Cerebellar nuclear complex (tissue), 1 donor: ENCODE data around the gene RHBDL3.

Experiments
- DNase-seq, 2 experiments: peaks; one replicate each; lab custom pipeline; 2025; lab: John Stamatoyannopoulos, UW

The RHBDL3 gene

DNA sequence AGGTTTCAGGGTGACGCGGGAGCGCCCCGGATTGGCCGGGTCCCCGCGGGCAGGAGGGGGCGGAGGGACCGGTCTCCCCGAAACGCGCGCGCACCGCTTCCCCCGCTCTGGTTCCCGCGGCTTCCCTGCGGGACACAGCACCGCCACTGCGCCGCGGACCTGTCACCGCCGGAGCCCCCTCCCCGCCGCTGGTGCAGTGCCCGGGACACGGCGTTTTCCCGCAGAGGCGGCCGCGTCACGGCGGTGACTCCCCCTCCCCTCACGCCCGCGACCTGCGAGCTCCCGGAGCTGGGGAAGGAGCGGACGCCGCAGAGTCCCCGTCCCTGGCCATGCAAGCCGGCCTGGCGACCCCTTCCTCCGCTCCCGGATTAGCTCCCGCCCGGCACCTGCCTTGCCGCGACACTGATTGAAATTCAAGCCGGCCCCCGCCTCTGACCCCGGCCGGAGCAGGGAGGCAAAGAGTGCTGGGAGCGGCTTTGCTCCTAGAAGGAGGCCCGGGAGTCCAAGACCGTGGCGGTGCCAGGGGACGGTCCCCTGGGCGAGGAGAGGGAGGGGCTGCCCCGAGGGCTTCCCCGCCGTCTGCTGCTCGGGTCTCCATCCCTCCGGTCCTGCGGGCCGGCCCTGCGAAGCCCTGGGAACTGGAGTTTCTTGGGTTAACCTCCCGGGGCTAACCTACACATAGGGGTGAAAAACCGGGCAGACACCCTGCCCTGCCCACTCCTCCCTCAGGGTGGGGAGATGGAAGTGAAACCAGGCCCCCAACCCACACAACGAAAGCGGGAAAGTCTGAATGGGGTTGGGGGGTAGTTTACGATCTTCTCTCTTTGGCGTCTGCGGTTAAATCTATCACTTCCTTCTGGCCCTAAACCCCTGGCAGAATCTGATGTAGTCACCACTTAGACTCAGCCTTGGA lies 1.0 kb downstream of the RHBDL3 start:
- no peak for DNase-seq

DNA sequence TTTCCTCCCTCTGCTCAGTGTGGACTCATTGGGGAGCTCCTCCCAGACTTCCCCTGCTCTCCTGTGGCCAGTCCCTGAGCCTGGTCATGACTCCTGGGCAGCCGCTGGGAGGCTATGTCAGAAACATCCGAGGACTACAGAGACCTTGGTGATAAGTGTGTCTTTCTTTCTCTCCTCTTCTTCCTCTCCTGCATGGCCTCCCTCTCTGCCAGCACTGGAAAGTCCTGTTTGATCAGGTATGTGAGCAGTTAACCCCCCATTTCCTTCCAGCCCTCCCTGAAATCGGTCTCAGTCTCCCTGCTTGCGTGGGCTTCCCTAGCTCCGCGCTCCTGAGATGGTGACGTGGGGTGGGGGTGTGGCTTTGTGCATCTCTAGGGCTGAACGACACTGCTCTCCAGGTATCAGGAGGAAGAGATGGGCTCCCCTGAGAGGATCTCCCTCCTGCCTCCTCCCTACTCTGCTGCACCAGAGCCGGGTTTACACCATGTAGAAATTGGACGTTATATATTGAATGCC lies 2.1 kb downstream of the RHBDL3 start:
- no peak for DNase-seq

DNA sequence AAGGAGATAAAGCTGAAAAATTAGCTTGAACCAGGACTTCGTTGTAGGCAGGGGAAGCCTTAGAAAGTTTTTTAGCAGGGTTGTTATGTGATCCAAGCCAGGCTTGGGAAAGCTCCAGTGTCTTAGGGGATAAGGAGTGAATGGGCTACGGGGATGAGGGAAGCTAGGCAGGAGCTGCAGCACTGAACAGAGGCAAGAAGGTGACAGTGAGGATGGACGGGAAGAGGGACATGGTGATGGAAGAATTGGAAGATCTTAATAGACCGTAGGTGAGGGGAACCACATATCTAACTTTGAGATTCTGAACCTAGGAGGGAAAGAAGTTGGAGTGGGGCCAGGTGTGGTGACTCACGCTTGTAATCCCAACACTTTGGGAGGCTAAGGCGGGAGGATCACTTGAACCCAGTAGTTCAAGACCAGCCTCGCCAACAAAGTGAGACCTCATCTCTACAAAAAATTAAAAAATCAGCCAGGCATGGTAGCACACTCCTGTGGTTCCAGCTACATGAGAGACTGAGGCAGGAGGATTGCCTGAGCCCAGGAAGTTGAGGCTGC lies 3.2 kb downstream of the RHBDL3 start:
- DNase-seq = no peak

DNA sequence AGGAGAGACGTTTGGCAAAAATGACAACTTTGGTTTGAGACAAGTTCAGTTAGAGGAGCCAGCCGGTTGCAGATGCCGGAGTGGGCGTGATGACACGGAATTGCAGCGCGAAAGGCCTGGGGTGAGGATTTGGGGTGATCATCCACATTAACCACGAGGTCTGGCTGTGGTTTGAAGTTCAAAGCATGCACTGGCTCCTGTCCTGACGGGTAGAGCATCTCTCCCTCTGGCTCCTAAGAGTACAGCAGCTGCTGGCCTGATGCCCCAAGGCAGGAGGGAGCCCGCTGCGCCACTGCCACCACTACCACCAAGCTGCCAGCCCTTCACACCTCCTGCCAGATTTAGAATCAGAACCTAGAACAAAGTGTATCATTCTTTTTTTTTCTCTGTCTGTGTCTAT lies 3.7 kb downstream of the RHBDL3 start:
- DNase-seq = peak; percentile 49 to 76

DNA sequence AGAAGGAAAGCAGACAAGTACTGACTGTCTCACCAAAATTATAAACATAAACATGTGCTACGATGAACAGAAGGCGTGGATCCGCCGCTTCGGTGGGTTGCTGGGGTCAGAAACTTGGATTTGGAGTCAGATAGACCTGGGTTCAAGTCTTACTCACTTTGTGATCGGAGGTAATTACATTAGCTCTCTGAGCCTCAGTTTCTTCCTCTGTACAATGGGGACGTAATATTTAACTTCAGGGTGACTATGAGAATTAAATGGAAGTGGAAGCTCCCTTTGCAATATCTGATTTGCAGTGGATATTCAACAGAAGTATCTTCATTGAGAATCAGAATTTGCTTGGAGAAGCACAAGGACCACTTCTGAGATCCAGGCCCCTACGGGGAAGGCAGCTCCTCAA lies 6.2 kb downstream of the RHBDL3 start:
- DNase-seq = no peak

DNA sequence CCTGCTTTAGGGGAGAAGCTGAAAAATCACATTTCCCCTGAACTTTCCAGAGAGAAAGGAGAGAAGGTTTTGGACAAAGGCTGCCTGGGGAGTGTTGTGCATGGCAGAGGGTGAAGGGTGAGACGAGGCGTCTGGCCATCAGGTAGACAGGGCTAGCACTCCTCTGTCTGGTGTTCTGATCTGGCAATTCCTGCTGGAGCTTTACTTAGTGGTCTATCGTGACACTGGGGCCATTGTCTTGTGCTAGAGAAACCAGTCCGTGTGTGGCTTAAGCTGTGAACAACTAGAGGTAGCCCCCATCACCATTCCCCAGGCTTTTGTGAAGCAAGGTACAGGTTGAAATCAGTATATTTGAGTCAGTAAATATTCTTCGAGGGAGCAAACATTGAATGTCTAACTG lies 8.5 kb downstream of the RHBDL3 start:
- DNase-seq = no peak

DNA sequence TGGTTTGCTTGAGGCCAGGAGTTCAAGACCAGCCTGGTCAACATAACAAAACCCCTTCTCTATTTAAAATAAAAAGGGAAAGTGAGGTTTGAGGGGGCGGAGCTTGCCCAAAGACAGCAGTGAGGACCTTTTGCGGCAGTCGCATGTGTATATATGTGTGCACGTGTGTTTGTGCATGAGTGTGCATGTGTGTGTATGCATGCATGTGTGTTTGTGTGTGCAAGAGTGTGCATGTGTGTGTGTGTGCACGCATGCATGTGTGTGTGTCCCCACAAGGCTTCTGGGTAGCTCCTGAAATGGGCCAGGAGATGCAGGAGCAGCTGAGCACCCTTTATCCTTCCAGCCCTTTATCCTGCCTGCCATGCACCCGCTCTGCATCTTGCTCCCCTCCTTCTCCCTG lies 9.0 kb downstream of the RHBDL3 start:
- DNase-seq = no peak

DNA sequence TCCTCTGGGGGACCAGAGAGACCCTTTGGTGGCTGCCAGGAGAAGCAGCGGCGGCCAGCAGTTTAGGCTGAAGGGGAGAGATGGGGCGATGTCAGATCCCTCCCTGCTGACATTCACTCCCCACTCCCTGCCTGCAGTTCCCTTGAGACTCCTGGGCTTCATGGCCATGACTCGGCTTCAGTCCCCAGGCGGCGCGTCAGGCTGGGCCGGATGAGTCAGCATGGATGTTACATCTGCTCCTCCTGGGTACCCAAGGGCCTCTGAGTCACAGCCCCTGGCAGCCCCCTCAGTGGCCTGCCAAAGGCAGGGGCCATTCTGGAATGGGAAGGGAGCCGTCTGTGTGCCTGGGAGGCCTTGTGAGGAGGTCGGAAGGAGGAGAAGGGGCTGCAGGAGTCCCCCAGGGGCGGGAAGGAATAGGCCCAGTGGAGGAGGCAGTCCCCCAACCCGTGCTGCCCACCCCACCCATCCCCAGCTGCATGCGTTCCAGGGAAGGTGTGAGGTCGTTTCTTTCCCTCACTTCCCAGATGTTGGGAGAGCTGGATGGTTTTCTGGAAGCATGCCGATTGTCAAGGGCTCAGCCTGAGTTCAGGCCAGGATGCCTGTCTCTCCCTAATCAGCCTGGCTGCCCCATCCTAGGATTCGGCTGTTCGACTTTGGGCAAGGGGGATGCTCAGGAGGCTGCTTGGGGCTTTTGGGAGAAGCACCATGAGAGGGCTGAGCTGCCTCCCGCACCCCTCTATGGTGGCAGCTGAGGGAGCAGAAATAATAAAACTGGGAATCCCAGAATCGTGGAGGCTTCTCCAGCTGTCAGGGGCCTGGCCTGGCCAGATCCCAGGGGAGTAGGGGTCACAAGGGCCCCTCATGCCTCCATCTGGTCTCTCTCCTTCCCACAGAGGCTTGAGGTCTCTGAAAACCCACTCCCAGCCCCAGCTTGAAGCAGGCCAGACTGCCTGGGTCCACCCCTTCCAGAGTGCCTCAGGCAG lies 9.7 kb downstream of the RHBDL3 start:
- DNase-seq = no peak

DNA sequence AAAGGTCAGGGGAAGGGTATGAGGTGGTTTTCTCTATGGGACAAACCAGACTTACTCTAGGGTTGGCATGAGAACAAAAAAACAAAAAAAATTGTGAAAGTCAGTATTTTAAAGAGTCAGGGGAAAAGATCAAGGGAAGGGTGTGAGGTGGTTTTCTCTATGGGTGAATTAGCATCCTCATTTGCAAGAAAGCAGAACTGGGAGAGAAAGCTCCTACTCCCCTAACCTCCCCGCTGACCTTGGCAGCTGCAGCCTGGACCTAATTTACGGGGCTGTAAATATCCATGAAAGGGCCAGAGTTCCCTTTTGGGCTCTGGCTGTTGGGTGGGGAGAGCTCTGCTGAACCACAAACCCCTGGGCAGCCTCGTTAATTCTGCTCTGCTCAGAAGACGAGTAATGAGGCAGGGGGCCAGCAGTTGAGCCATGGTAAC lies 10.6 kb downstream of the RHBDL3 start:
- no peak for DNase-seq

DNA sequence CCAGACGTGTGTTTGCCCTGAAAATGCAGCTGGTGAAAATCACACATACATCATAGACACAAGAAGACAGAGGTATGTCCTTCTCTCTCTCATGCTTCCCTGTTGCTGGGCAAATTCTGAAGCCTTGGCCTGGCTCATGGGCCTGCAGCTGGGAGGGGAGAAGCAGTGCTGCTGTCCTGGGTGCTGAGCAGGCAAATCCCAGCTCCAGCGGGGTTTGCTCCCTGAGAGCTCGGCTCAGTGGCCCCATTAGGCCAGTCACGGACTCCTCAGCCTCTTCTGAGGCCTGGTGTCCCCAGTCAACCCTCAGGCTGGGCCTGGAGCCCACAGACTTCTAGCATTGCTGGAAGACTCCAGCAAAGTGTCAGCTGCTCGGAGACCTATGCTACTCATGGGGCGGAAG lies 11.7 kb downstream of the RHBDL3 start:
- DNase-seq = no peak

DNA sequence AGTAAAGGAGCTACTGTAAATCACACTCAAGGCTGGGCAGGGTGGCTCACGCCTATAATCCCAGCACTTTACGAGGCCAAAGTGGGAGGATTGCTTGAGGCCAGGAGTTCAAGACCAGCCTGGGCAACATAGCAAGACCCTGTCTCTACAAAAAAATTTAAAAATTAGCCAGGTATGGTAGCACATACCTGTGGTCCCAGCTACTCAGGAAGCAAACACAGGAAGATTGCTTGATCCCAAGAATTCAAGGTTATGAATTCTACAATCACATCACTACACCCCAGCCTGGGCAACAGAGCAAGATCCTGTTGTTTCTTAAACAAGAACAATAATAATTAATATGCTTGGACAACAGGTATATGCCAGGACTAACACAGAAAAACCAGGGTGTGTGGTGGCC lies 13.2 kb downstream of the RHBDL3 start:
- DNase-seq = no peak

DNA sequence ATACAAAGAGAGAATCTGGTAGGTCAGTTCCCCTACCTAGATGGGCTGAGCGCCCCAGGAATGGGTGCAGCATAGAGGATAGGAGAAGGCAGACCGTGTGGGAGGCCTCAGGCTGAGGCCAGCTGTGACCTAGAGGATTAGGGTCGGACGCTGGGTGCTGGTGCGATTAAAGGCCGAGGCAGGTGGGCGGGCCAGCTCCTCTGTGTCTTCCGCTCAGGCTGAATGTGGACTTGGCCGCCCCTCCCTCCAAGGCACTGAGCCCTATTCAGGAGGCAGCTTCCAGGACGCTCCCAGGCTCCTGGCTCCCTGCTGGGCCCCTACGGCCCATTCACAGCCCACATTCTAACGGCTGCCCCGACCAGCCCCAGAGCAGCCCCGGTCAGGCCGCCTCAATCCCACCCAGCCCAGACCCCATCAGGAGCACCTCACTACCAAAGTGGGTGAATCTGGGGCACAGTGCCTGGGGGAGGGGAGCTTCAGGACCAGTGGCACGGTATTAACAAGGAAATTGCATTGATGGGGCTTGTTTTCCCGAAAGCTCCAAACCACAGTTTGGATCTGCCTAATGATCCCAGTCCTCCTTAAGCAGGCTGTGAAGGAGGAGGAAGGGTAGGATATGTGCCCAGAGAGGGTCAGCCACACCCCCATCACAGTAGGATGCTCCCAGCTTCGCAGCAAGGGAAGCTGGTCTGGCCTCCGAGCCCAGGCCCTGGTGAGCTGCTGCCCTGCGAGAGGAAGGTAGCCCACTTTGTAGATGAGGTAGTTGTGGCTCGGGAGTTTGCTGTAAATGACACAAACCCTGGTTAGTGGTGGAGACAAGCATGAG lies 14.5 kb downstream of the RHBDL3 start:
- DNase-seq = no peak

DNA sequence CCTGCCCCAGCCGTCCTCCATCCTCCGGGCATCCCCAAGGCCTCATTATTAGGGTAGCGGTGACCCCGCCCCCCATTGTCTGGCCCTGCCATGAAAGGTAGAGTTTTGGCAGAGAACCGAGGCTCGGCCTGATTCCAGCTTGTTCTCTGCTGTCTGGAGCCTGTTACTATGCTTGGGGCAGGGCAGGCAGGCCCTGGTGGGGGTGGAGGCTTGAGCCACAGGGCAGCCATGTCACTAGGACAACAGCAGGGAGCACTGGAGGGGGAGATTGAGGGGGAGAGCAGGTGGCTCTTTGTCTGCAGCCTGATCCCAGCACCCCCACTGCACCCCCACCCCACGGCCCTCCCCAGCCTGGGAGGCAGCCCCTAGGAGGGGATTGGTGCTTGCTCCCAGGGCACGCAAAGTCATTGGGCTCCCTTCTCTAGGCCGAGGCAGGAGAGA lies 15.4 kb downstream of the RHBDL3 start:
- DNase-seq = no peak

DNA sequence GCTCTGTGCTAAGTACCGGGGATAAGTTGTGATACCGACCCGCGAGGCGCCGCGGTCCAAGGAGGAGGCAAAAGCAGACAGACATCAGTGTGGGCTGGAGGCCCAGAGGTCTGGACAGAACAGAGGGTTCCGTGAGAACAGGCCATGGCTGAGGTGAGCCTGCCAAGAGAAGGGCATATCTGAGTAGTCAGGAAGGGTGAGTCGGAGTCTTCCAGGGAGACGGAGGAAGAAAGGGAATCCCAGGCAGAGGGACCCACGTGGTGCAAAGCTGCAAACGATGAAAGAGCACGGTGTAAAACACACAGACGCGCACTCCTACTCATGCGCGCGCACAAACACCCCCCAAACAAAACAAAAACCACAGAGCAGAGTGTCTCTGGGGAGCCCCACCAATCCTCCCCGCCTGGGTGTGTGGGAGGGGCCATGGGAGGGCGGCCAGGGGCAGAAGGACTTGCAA lies 18.1 kb downstream of the RHBDL3 start:
- DNase-seq = no peak

DNA sequence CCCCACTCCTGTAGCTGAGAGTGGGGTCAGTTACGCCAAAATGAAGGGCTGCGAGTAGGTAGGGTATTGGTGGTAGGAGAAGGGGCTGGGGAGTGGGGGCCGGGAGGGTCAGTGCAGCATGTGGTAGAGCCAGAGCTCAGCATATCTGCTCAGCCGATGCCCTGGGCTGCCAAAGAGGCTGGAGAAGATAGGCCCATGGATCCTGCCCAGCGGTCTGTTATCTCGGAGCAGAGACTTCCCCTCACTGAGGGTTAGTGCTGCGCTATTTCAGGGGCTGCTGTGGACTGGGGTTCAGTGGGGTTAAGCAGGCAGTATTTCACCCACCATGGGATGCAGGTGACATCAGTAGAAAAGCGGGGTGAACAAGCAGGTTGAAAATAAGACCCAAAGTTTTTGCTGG lies 19.7 kb downstream of the RHBDL3 start:
- DNase-seq = no peak

DNA sequence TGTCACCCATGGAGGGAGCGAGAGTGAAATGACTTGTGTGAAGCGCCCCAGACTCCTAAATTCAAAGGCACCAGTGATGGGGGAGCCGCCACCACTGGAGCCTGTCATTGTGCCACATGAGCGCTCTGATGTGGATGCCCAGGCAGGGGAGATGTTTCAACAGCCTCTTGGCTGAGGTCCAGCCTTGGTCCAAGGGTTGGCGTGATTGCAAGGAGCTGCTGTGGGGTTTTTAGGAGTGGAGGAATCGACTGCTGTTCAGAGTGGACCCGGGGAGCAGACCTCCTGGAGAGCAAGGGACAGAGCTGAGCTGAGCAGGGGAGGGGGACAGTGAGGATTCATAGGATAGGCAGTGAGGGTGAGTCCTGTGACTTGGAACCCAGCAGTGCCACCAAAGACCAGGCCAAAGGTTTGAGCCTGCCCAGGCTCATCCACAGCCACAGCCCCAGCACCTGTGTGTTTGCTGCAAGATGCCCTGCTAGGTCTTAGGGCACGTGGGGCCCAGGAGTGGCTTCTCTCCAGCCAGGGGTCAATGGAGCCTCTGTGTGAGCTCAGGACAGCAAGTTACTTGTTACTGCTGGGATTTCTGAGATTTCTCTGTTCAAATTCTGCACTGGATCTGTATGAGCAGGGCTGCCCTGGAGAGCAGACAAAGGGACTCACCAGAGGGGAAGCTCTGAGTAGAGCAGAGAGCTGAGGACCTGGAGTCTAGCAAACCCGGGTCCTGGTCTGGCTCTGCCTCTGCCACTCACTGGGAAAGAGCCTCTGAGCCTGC lies 20.3 kb downstream of the RHBDL3 start:
- DNase-seq = no peak

DNA sequence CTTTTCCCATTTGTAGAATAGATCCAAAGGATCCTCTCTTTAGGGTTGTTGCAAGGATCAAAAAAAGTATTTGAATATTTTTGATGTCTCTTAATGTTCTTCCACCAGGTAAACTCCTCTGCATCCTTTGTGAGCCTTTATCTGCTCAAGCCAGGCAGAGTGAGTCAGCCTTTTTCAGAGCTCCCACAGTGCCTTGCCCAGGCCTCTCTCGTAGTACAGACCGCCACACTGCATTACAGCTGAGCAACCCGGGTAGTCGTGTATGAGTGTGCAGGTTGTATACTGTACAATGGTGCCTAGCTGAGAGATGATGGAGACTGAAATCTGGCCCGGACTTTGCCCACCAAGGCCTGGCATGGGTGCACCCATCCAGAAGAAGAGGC lies 20.9 kb downstream of the RHBDL3 start:
- DNase-seq = no peak

DNA sequence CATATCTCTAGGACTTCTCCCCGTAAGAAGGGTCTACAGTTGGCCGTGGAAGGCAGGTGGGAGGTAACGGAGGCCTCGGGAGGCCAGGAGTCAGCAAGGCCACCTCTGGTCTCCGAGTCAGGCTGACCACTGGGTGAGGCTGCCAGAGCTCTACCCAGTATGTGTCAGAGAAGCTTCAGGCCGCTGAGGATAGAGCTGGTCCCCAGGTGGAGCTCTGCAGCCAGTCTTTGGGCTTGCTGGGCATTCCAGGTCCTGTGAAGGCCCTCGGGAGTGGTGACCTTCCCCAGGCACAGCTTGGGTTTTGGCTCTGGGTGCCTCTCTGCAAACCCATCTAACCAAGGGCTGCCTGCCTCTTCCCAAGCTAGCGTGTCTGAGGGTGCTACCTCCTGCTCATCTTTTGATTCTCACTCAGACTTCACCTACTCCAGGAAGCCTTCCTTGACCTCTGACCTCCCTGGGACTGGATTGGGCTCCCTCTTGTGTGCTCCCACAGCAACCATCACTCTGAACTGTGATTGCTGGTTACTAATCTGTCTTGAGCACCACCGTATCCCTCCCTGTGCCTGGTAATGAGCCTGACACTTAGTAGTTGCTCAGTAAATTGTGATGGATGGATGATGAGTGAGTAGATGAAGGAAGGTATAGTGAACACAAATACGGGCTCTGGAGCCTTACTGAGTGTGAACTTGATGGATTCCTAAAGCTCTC lies 22.3 kb downstream of the RHBDL3 start:
- no peak for DNase-seq

DNA sequence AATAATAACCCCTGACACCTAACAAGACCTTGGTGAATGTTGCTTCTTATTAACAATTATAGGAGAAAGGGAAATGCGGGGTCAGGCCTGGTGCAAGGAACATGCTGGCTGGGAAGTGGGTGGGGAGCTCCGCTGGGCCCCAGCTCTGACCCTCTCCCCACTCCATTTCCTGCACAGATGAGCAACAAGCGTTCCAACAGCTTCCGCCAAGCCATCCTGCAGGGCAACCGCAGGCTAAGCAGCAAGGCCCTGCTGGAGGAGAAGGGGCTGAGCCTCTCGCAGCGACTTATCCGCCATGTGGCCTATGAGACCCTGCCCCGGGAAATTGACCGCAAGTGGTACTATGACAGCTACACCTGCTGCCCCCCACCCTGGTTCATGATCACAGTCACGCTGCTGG lies 23.0 kb downstream of the RHBDL3 start:
- no peak for DNase-seq
